ENCODE data around the gene APBB1.

GRCh38 chr11:6415797-6416196, 3.1 kb downstream of the APBB1 start:
- TF ChIP-seq ZNF274 (IDR thresholded peaks at IDR 0.05; ENCODE audit: low read depth, low read length) (no peak), YY1 (IDR thresholded peaks at IDR 0.05; ENCODE audit: insufficient read depth, insufficient read length) (no peak), SUZ12 (IDR thresholded peaks at IDR 0.05; ENCODE audit: extremely low read depth, insufficient read depth, insufficient read length) (no peak)
